Measurements from ENCODE around the gene JADE1.

The JADE1 gene

DNA sequence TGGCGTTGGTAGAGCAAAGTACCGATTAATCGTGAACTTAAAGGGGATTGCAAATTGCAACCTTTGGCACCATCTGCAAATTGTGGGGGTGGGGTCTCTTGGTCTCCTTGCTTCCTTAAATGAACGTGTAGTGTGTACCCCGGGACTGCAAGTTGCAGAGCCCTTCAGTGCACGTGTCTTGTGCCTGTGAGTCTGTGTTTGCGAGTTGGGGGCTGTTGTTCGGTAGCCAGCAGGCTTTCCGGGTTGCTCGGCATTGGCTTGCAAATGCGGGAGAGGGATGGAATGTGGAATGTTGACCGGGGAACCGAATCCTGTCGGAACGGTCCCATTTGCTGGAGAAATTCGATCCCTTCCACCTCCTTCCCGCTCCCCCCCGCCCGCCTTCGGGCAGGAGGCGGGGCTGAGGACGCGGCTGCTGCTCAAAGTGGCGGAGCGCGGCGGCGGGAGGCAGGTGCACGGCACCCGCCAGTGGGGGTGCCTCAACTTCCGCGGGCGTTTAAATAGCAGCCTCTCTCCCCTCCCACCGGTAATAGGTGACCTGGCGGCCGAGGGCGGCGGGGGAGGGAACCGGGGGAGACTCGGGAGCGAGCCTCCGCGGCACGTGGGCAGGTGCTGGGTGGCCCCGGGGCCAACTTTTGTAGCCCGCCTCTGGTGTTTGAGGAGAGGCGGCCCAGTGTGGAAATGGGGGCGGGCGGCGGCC lies 1.5 kb downstream of the JADE1 start:
- Histone ChIP-seq H3K9me3 (ENCODE audit: control insufficient read depth, insufficient read depth, low read length) (no peaks in the 10 kb centered on the region), H3K27ac (ENCODE audit: low read depth, low read length) (peak overlapping the region; percentile 99), H3K4me1 (ENCODE audit: control insufficient read depth, insufficient read depth, low read length) (peaks cover 34% of the 10 kb centered on the region), H3K36me3 (ENCODE audit: control insufficient read depth, insufficient read depth, low read length) (peaks cover 5% of the 10 kb centered on the region), H3K4me3 (ENCODE audit: low read depth, low read length) (peak overlapping the region; percentile 92), H3K27me3 (ENCODE audit: control insufficient read depth, insufficient read depth, low read length) (no peaks in the 10 kb centered on the region), H3K9ac (ENCODE audit: low read depth, low read length) (peak overlapping the region; percentile 96)

DNA sequence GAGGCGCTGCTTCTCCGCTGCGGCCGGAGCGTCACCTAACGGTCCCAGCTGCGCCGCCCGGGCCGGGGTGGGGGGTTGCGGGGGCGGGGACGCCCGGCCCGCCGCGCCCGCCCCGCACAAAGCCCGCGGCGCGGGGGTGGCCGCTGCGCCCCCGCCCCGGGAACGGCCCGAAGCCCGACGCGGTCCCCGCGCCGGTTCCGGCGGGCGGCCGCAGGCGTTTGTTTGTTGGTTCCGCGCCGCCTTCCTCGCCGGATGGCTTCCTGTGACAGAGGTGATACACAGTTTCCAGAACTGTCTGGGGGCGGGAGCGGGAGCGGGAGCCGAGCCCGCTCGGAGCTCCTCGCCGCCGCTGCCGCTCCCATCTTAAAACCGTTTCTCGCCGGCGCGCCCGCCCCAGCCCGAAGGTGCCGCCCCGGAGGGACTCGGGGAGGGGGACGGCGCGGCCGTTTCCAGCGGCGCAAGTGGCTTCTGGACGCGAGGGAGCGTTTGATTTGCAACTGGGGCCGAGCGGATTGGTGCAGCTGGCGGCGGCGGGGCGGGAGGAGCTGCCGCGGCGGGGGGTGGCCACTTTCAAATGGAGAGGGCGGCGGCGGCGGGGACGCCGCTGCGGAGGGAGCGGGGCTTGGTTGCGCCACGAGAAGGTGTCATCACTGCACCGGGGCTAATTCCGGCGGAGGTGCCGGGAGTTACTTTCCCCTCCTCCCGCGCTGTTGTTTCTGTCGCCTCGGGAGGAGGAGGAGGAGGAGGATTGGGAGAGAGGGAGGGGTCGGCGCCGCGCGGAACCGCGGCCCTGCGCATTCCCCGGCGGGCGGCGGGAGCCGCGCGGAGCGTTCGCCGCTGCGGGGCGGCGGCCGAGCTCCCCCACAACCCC lies 2.3 kb downstream of the JADE1 start:
- Histone ChIP-seq H3K27me3 (ENCODE audit: control insufficient read depth, insufficient read depth, low read length) (no peaks in the 10 kb centered on the region), H3K9me3 (ENCODE audit: control insufficient read depth, insufficient read depth, low read length) (no peaks in the 10 kb centered on the region), H3K27ac (ENCODE audit: low read depth, low read length) (peak overlapping the region; percentile 99), H3K4me1 (ENCODE audit: control insufficient read depth, insufficient read depth, low read length) (peaks cover 40% of the 10 kb centered on the region), H3K4me3 (ENCODE audit: low read depth, low read length) (peak overlapping the region; percentile 92), H3K36me3 (ENCODE audit: control insufficient read depth, insufficient read depth, low read length) (peaks cover 13% of the 10 kb centered on the region), H3K9ac (ENCODE audit: low read depth, low read length) (peak overlapping the region; percentile 96)

DNA sequence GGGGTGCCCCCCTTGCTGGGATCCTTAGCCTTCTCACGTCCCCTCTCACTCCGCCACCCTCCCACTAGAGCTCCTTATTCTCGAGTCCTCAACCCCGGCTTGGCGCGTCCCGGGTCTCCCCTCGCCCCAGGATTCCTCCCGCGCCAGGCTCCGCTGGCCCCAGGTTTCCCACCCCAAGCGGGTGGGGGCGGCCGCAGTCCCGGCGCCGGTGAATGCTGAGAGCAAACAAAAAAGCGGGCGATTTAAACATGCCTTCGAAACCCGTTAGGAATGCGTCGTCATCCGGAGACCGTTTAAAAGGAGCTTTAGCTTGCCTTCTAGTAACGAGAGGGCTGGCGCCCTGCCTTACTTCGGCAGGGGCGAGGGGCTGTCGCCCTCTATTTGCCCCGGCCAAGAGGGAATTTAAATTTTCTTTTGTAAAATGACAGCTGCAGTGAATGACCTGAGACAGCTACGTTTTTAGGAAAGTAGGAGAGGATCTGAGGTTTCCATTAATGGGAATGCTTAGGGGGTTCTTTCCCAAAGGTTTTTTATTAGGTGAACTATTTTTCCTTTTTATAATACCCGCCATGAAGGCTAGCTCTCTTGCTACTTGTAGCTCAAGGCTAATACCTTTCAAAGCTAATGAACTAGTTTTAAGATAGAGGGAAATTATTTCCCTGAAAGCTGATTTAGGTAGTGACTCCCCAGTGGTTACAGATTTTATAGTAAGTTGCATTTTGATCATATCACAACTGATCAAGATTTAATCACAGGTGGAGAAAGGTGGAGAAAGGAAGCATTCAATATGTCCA lies 3.1 kb downstream of the JADE1 start:
- H3K4me3 ChIP-seq (ENCODE audit: low read depth, low read length) = peak overlapping the region; percentile 92
- peak overlapping the region; percentile 84 for H3K9ac ChIP-seq (ENCODE audit: low read depth, low read length)
- H3K27ac ChIP-seq (ENCODE audit: low read depth, low read length) = peak overlapping the region; percentile 99
- peaks cover 46% of the 10 kb centered on the region for H3K4me1 ChIP-seq (ENCODE audit: control insufficient read depth, insufficient read depth, low read length)
- no peaks in the 10 kb centered on the region for H3K27me3 ChIP-seq (ENCODE audit: control insufficient read depth, insufficient read depth, low read length)
- no peaks in the 10 kb centered on the region for H3K9me3 ChIP-seq (ENCODE audit: control insufficient read depth, insufficient read depth, low read length)
- peaks cover 21% of the 10 kb centered on the region for H3K36me3 ChIP-seq (ENCODE audit: control insufficient read depth, insufficient read depth, low read length)

DNA sequence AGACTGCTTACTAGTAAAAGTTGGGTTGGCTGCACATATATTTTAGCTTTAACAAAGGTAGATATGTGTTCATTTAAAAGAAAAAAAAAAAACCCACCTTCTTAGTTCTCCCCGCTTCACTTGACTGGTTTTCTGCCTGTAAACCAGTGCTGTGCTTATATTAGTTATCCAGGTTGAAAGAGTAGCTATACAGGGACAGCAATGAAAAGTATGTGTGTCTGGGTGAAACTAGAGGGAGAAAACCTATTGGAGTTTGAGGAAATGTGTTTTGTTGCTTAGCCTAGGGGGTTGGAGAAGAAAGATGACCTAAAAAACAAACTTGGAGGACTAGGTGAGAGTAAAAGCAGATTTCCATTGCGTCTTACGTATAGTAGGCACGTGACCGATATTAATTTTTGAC lies 4.5 kb downstream of the JADE1 start:
- H3K27me3 ChIP-seq (ENCODE audit: control insufficient read depth, insufficient read depth, low read length) = no peaks in the 10 kb centered on the region
- peak overlapping the region; percentile 92 for H3K4me3 ChIP-seq (ENCODE audit: low read depth, low read length)
- H3K36me3 ChIP-seq (ENCODE audit: control insufficient read depth, insufficient read depth, low read length) = peaks cover 33% of the 10 kb centered on the region
- peaks cover 47% of the 10 kb centered on the region for H3K4me1 ChIP-seq (ENCODE audit: control insufficient read depth, insufficient read depth, low read length)
- H3K9ac ChIP-seq (ENCODE audit: low read depth, low read length) = no peak overlapping the region
- H3K27ac ChIP-seq (ENCODE audit: low read depth, low read length) = peak overlapping the region; percentile 12
- H3K9me3 ChIP-seq (ENCODE audit: control insufficient read depth, insufficient read depth, low read length) = no peaks in the 10 kb centered on the region

DNA sequence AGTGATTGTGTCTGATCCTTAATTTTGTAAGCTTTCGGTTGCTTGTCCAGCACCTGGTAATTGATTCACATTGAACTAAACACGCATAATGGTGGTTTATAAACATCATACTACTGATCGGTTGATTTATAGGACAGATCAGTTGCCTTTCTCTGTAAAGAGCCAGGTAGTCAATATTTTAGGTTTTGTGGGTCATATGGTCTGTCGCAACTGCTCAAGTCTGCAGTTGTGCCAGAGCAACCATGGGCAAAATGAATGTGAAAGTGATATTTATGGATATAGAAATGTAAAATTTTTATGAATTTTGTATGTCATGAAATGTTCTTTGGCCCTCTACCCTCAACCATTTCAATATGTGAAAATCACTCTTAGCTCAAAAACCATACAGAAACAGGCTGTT lies 8.9 kb downstream of the JADE1 start:
- no peak overlapping the region for H3K4me3 ChIP-seq (ENCODE audit: low read depth, low read length)
- H3K27me3 ChIP-seq (ENCODE audit: control insufficient read depth, insufficient read depth, low read length) = no peaks in the 10 kb centered on the region
- H3K27ac ChIP-seq (ENCODE audit: low read depth, low read length) = no peak overlapping the region
- no peaks in the 10 kb centered on the region for H3K9me3 ChIP-seq (ENCODE audit: control insufficient read depth, insufficient read depth, low read length)
- H3K9ac ChIP-seq (ENCODE audit: low read depth, low read length) = no peak overlapping the region
- H3K4me1 ChIP-seq (ENCODE audit: control insufficient read depth, insufficient read depth, low read length) = peaks cover 70% of the 10 kb centered on the region
- H3K36me3 ChIP-seq (ENCODE audit: control insufficient read depth, insufficient read depth, low read length) = peaks cover 46% of the 10 kb centered on the region

DNA sequence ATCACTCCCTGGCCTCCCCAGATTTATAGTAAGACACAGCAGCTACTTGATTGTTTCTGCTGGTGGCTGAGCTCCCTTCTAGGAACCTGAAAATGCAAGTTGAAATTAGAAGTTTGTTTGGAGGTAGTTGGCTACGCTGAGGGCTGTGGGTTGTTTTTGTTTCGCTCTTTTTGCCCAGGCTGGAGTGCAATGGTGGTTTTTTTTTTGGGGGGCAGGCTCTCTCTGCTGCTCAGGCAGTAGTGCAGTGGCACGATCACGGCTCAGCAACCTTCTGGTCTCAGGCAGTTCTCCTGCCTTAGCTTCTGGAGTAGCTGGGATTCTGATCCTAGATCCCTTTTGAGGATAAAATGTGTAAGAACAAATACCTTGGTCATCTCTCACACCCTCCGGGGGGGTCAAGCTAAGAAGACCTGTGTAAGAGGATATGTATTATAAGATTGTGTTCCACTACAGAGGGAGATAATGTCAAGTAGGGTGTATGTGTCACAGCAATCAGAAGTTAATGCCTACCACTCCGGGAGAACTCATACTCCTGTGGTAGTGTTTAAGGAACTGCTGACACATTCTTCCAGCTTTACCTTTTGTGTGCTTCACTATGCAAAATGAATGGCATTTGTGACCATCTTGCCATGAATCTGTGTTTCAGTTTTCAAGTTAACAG lies 9.7 kb downstream of the JADE1 start:
- no peak overlapping the region for H3K9ac ChIP-seq (ENCODE audit: low read depth, low read length)
- H3K4me1 ChIP-seq (ENCODE audit: control insufficient read depth, insufficient read depth, low read length) = peaks cover 68% of the 10 kb centered on the region
- H3K9me3 ChIP-seq (ENCODE audit: control insufficient read depth, insufficient read depth, low read length) = no peaks in the 10 kb centered on the region
- H3K36me3 ChIP-seq (ENCODE audit: control insufficient read depth, insufficient read depth, low read length) = peaks cover 46% of the 10 kb centered on the region
- H3K27me3 ChIP-seq (ENCODE audit: control insufficient read depth, insufficient read depth, low read length) = no peaks in the 10 kb centered on the region
- H3K4me3 ChIP-seq (ENCODE audit: low read depth, low read length) = no peak overlapping the region
- no peak overlapping the region for H3K27ac ChIP-seq (ENCODE audit: low read depth, low read length)

DNA sequence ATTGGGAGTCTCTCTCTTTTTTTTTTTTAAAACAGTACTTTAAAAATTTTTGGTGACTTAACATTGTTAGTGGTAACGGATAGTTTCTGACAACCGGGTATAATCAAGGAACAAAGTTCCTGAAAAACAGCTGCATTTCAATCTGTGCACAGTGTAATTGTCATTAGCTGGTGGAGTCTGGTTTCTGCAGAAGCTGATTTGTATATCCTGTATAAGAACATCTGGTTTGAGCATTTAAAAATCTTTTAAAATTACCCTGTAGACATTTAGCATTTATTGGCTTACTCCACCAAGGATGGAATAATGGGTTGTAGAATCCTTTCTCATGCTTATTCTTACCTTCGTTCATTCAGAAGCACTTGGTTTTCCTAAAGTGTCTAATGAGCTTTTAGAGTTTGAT lies 11.2 kb downstream of the JADE1 start:
- Histone ChIP-seq H3K4me1 (ENCODE audit: control insufficient read depth, insufficient read depth, low read length) (peaks cover 78% of the 10 kb centered on the region), H3K9ac (ENCODE audit: low read depth, low read length) (no peak overlapping the region)

DNA sequence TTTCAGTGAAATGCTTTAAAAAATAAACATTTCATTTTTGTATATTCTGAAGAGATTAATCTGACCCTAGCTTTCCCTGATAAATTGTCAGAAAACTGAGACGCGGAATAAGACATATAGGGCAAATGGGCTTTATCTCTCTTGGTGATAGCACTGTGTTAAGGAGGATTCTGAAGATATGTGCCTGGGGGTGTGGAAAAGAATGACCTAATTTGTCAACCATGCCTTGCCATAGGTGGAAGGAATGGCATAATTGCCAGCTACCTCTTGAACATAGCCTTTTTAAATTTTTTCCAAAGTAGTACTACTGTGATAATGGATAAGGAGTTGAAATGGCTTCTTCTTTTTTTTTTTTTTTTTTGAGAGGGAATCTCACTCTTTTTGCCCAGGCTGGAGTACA lies 11.7 kb downstream of the JADE1 start:
- Histone ChIP-seq H3K9me3 (ENCODE audit: control insufficient read depth, insufficient read depth, low read length) (no peaks in the 10 kb centered on the region), H3K9ac (ENCODE audit: low read depth, low read length) (no peak overlapping the region), H3K27me3 (ENCODE audit: control insufficient read depth, insufficient read depth, low read length) (no peaks in the 10 kb centered on the region), H3K4me3 (ENCODE audit: low read depth, low read length) (no peak overlapping the region), H3K4me1 (ENCODE audit: control insufficient read depth, insufficient read depth, low read length) (peaks cover 79% of the 10 kb centered on the region), H3K27ac (ENCODE audit: low read depth, low read length) (no peak overlapping the region), H3K36me3 (ENCODE audit: control insufficient read depth, insufficient read depth, low read length) (peaks cover 51% of the 10 kb centered on the region)

More for the DNA sequence above, 11.2 kb downstream of the JADE1 start:
- Histone ChIP-seq H3K27me3 (ENCODE audit: control insufficient read depth, insufficient read depth, low read length) (no peaks in the 10 kb centered on the region), H3K36me3 (ENCODE audit: control insufficient read depth, insufficient read depth, low read length) (peaks cover 51% of the 10 kb centered on the region), H3K9me3 (ENCODE audit: control insufficient read depth, insufficient read depth, low read length) (no peaks in the 10 kb centered on the region), H3K27ac (ENCODE audit: low read depth, low read length) (no peak overlapping the region), H3K4me3 (ENCODE audit: low read depth, low read length) (no peak overlapping the region)

DNA sequence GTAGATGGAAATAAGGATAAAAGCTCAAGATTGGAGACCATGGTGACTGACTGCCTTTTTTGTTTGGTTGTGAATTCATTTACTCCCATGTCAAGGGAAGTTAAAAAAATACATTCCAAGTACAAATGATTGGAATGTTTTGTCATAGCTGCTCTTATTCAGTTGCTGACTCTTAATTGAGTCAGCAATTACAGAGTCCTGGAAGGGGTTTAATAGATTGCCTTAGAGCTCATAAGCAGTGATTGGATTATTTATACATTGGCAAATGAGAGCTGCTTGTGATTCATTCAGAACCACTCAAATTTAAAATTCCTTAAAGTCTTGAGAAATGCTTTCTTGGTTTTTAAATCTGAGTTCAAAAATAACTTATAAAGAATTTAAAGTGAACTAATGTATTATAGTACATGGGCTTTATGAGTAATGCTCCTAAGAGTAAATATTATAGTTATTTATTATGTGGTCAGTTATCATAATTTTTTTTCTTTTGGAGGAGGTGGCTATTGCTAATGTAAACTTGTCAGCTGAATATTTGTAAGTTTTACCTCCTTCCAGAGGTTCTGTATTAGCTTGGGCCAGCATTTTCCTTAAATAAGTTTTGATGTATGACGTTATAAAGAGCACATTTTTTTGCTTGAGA lies 13.6 kb downstream of the JADE1 start:
- Histone ChIP-seq H3K4me1 (ENCODE audit: control insufficient read depth, insufficient read depth, low read length) (peaks cover 82% of the 10 kb centered on the region), H3K27me3 (ENCODE audit: control insufficient read depth, insufficient read depth, low read length) (no peaks in the 10 kb centered on the region), H3K9ac (ENCODE audit: low read depth, low read length) (no peak overlapping the region), H3K4me3 (ENCODE audit: low read depth, low read length) (no peak overlapping the region), H3K36me3 (ENCODE audit: control insufficient read depth, insufficient read depth, low read length) (peaks cover 33% of the 10 kb centered on the region), H3K9me3 (ENCODE audit: control insufficient read depth, insufficient read depth, low read length) (no peaks in the 10 kb centered on the region), H3K27ac (ENCODE audit: low read depth, low read length) (no peak overlapping the region)

DNA sequence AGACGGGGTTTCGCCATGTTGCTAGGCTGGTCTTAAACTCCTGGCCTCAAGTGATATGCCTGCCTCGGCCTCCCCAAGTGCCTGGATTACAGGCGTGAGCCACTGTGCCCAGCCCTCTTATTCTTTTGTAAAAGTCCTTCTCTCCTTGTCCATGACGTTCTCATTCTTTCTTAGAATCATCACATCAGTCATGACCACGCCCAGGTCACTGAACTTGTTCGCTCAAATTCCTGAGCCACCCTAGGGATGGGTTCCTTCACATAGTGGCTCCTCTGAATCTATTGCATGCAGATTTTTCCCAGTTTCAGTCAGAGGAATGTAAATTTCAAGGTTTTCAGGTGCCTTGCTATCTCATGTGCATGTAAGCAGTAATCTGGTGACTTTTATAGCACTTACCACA lies 15.7 kb downstream of the JADE1 start:
- H3K36me3 ChIP-seq (ENCODE audit: control insufficient read depth, insufficient read depth, low read length) = peaks cover 24% of the 10 kb centered on the region
- H3K27me3 ChIP-seq (ENCODE audit: control insufficient read depth, insufficient read depth, low read length) = no peaks in the 10 kb centered on the region
- no peak overlapping the region for H3K4me3 ChIP-seq (ENCODE audit: low read depth, low read length)
- H3K27ac ChIP-seq (ENCODE audit: low read depth, low read length) = no peak overlapping the region
- peaks cover 82% of the 10 kb centered on the region for H3K4me1 ChIP-seq (ENCODE audit: control insufficient read depth, insufficient read depth, low read length)
- no peak overlapping the region for H3K9ac ChIP-seq (ENCODE audit: low read depth, low read length)
- H3K9me3 ChIP-seq (ENCODE audit: control insufficient read depth, insufficient read depth, low read length) = no peaks in the 10 kb centered on the region
